ENCODE measurements around the gene UCN2.

- no peak for TF ChIP-seq POLR2AphosphoS5 (IDR thresholded peaks at IDR 0.05; ENCODE audit: low read depth, low read length)
- TF ChIP-seq POLR2A (IDR thresholded peaks at IDR 0.05; ENCODE audit: low read depth, low read length) = no peak
- TF ChIP-seq TAF1 (IDR thresholded peaks at IDR 0.05; ENCODE audit: borderline replicate concordance, low read depth, low read length) = no peak
These were observed 44.8 kb downstream of the UCN2 start for GRCh38 chr3:48518638-48519276.
